Loucy (cell line): ENCODE measurements around the gene PHYKPL.

Source experiments
- H2AFZ ChIP-seq: fragments of 200-600 bp; sonication (generic); 2 replicates; pipeline ENCODE4 v1.6.0; 2016; ENCODE audit warnings: antibody characterized with exemption, mild to moderate bottlenecking, low read length, moderate library complexity
- H3F3A ChIP-seq: fragments of 200-600 bp; 2 replicates; pipeline ENCODE4 v1.6.0; 2016; ENCODE audit warnings: antibody characterized with exemption, low read depth, mild to moderate bottlenecking
- H3K27me3 ChIP-seq: fragments of 200-600 bp; sonication (generic); 2 replicates; pipeline ENCODE4 v1.6.1; 2014; ENCODE audit warnings: low read length, mild to moderate bottlenecking; ENCODE audit not compliant: insufficient read depth, poor library complexity, severe bottlenecking
- H3K36me3 ChIP-seq: fragments of 200-600 bp; sonication (generic); 2 replicates; pipeline ENCODE4 v1.6.1; 2016; ENCODE audit warnings: low read length; ENCODE audit not compliant: insufficient read depth
- H3K4me1 ChIP-seq: fragments of 200-600 bp; sonication (generic); 2 replicates; pipeline ENCODE4 v1.5.1; 2014; ENCODE audit warnings: low read length, mild to moderate bottlenecking; ENCODE audit not compliant: insufficient read depth, poor library complexity, severe bottlenecking
- H3K4me2 ChIP-seq: fragments of 200-600 bp; sonication (generic); 2 replicates; pipeline ENCODE4 v1.6.0; 2014; ENCODE audit warnings: antibody characterized with exemption, low read length, low read depth, mild to moderate bottlenecking; ENCODE audit not compliant: poor library complexity, severe bottlenecking
- H3K4me3 ChIP-seq: fragments of 200-600 bp; sonication (generic); 2 replicates; pipeline ENCODE4 v1.5.1; 2014; ENCODE audit warnings: low read length, mild to moderate bottlenecking, mixed read lengths; ENCODE audit not compliant: poor library complexity, severe bottlenecking
- H3K79me2 ChIP-seq: fragments of 200-600 bp; sonication (generic); 2 replicates; pipeline ENCODE4 v1.6.1; 2014; ENCODE audit warnings: low read length; ENCODE audit not compliant: insufficient read depth
- H3K9ac ChIP-seq: fragments of 200-600 bp; sonication (generic); 2 replicates; pipeline ENCODE4 v1.6.0; 2014; ENCODE audit warnings: mild to moderate bottlenecking, low read depth, low read length, moderate library complexity; ENCODE audit not compliant: poor library complexity, severe bottlenecking
- H3K9me2 ChIP-seq: fragments of 200-600 bp; sonication (generic); replicated peaks from 2 replicates; pipeline ENCODE4 v1.6.1; 2016; ENCODE audit warnings: low read depth, low read length, mixed read lengths
- H3K9me3 ChIP-seq: fragments of 200-600 bp; sonication (generic); 2 replicates; pipeline ENCODE4 v1.6.1; 2014; ENCODE audit warnings: mild to moderate bottlenecking, antibody characterized with exemption, low read length, low read depth; ENCODE audit not compliant: insufficient read depth
- H4K20me1 ChIP-seq: fragments of 200-600 bp; sonication (generic); 2 replicates; pipeline ENCODE4 v1.6.0; 2014; ENCODE audit warnings: antibody characterized with exemption, low read length, mild to moderate bottlenecking; ENCODE audit not compliant: insufficient read depth, poor library complexity, severe bottlenecking
- EZH2phosphoT487 ChIP-seq: fragments of 200-600 bp; IDR thresholded peaks from 2 replicates; pipeline ENCODE4 v1.6.1; 2018; ENCODE audit warnings: antibody characterized with exemption, mild to moderate bottlenecking, moderate library complexity, borderline replicate concordance
- TF ChIP-seq, protein P1 (sequence below): fragments of 200-600 bp; sonication (generic); conservative IDR thresholded peaks from 2 replicates; pipeline ENCODE4 v1.5.1; 2014; ENCODE audit warnings: mild to moderate bottlenecking, antibody characterized with exemption, low read length

The PHYKPL gene

DNA sequence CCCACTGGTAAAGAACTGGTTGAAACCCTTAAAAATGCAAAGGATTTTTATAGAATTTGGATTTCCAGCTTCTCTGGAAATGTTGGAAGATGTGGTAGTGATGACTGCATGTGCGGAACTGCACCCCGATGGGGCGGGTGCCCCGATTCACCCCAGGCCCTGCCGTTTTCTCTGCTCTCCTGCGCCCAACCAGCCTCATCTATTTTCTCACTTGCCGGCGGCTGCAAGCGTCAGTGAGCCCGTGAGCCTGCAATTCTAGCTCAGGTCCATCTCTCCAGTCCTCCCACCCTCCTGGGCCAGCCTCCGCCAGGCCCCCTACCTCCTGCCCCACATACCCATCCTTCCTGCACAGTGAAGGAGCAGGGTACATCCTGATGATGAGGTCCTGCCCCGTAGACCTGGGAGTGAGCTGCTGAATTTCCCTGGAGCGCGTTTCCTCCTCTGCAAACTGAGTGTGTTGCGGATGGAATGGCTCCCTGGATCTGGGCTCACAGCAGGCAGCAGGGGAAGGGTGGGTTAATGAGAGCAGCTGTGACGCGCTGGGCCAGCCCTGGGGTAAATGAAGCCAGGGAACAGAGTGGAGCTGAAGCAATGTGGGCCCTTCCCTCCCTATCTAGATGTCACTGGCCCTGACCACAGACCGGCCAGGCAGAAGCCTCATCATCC lies 45.9 kb upstream of the PHYKPL start:
- no peaks in the 10 kb centered on the region for H3F3A ChIP-seq
- TF ChIP-seq, protein P1, sequence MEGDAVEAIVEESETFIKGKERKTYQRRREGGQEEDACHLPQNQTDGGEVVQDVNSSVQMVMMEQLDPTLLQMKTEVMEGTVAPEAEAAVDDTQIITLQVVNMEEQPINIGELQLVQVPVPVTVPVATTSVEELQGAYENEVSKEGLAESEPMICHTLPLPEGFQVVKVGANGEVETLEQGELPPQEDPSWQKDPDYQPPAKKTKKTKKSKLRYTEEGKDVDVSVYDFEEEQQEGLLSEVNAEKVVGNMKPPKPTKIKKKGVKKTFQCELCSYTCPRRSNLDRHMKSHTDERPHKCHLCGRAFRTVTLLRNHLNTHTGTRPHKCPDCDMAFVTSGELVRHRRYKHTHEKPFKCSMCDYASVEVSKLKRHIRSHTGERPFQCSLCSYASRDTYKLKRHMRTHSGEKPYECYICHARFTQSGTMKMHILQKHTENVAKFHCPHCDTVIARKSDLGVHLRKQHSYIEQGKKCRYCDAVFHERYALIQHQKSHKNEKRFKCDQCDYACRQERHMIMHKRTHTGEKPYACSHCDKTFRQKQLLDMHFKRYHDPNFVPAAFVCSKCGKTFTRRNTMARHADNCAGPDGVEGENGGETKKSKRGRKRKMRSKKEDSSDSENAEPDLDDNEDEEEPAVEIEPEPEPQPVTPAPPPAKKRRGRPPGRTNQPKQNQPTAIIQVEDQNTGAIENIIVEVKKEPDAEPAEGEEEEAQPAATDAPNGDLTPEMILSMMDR, result no peak
- no peak for TF ChIP-seq EZH2phosphoT487
- H3K4me1 ChIP-seq, result no peaks in the 10 kb centered on the region
- no peaks in the 10 kb centered on the region for H3K36me3 ChIP-seq
- H2AFZ ChIP-seq, result no peak overlapping the region
- H3K4me3 ChIP-seq, result no peak overlapping the region
- H4K20me1 ChIP-seq, result no peaks in the 10 kb centered on the region
- no peaks in the 10 kb centered on the region for H3K79me2 ChIP-seq
- no peak overlapping the region for H3K9ac ChIP-seq
- no peaks in the 10 kb centered on the region for H3K27me3 ChIP-seq
- H3K9me3 ChIP-seq, result no peaks in the 10 kb centered on the region
- H3K9me2 ChIP-seq, result no peaks in the 10 kb centered on the region
- H3K4me2 ChIP-seq, result no peak overlapping the region

DNA sequence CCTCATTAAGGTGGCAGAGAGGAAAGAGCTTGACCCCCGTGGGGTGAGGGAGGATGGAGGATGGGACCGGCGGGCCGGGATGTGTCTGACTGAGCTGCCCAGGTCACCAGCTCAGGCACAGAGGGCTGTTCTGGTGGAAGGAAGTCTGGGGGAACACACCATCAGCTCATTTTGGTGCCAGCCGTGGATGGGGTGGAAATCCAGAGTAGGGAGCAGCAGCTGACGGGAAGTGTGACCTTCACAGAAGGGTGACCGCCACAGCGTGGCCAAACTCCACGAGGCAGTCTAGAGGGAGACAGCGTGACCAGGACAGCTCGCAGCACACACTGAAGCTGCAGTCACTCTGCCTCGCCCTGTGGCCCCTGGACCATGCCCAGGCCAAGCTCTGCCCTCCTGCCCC lies 45.3 kb upstream of the PHYKPL start:
- no peaks in the 10 kb centered on the region for H3F3A ChIP-seq
- H3K4me2 ChIP-seq, result no peak overlapping the region

DNA sequence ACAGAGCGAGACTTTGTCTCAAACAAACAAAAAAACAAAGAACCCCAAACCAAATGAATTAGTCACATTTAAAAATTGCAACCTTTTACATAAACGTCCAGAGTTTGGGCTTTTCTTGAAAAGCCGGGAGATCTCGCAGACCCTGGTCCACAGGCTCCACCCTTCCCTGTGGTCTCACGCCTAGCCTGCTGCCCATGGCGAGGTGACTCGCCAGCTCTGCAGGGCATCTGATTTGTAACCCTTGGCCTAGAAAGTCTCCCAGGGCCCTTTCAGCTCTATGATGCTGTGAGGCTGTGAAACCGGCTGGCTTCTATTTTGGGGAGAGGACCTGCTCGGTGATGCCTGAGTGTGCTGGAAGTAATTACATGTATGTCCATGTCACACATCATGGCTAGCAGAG lies 44.7 kb upstream of the PHYKPL start:
- H3K9me3 ChIP-seq, result no peaks in the 10 kb centered on the region

More for the DNA sequence above, 45.3 kb upstream of the PHYKPL start:
- H3K9ac ChIP-seq, result no peak overlapping the region
- TF ChIP-seq EZH2phosphoT487, result no peak
- TF ChIP-seq, protein P1, result no peak
- no peaks in the 10 kb centered on the region for H3K9me2 ChIP-seq
- H4K20me1 ChIP-seq, result no peaks in the 10 kb centered on the region
- H3K27me3 ChIP-seq, result no peaks in the 10 kb centered on the region
- no peaks in the 10 kb centered on the region for H3K79me2 ChIP-seq
- no peaks in the 10 kb centered on the region for H3K36me3 ChIP-seq
- no peak overlapping the region for H3K4me3 ChIP-seq
- H2AFZ ChIP-seq, result no peak overlapping the region
- no peaks in the 10 kb centered on the region for H3K4me1 ChIP-seq
- no peaks in the 10 kb centered on the region for H3K9me3 ChIP-seq

More for the DNA sequence above, 44.7 kb upstream of the PHYKPL start:
- Histone ChIP-seq H2AFZ (no peak overlapping the region), H3F3A (no peaks in the 10 kb centered on the region), H3K9ac (no peak overlapping the region), H3K36me3 (no peaks in the 10 kb centered on the region), H3K79me2 (no peaks in the 10 kb centered on the region), H3K4me3 (no peak overlapping the region), H3K27me3 (no peaks in the 10 kb centered on the region), H4K20me1 (no peaks in the 10 kb centered on the region), H3K9me2 (no peaks in the 10 kb centered on the region), H3K4me1 (no peaks in the 10 kb centered on the region), H3K4me2 (no peak overlapping the region)
- TF ChIP-seq, protein P1, result no peak
- TF ChIP-seq EZH2phosphoT487, result no peak
